Keratinocyte (primary cell): ENCODE results near the gene MYBPC1. TPM values are rescaled to one million over a fixed set of nuclear protein-coding genes. Genes with fewer than 3 reads are reported as not detected.

Experiments
- DNase-seq: peaks from one replicate; pipeline ENCODE4 v3.0.0-alpha.2; 2011; ENCODE audit warnings: low read depth, missing footprints, low spot score
- FAIRE-seq: peaks from 2 replicates; lab custom pipeline; 2011; peaks lifted over from hg19 to GRCh38; lab: Jason Lieb, UNC
- H2AFZ ChIP-seq: 2 replicates; pipeline ENCODE4 v1.6.0; 2012; ENCODE audit warnings: low read length, control low read depth, inconsistent platforms; ENCODE audit not compliant: control insufficient read depth
- H3K27ac ChIP-seq: 2 replicates; pipeline ENCODE4 v1.5.1; 2011; ENCODE audit warnings: low read length; ENCODE audit not compliant: control insufficient read depth, insufficient read depth
- H3K27me3 ChIP-seq: 3 replicates; pipeline ENCODE4 v1.6.0; 2011; ENCODE audit warnings: low read length; ENCODE audit not compliant: control insufficient read depth, insufficient read depth; ENCODE audit errors: extremely low read depth
- H3K36me3 ChIP-seq, 2 experiments: 2 replicates in 1 of 2; 3 replicates in 1 of 2; pipeline ENCODE4 v1.5.1; 2011; ENCODE audit warnings: low read length in 2 of 2, mild to moderate bottlenecking in 1 of 2; ENCODE audit not compliant: control insufficient read depth in 2 of 2, insufficient read depth in 2 of 2; ENCODE audit errors: extremely low read depth in 1 of 2
- H3K4me1 ChIP-seq: 3 replicates; pipeline ENCODE4 v1.5.1; 2011; ENCODE audit warnings: low read length; ENCODE audit not compliant: control insufficient read depth, insufficient read depth; ENCODE audit errors: extremely low read depth
- H3K4me2 ChIP-seq: 3 replicates; pipeline ENCODE4 v1.6.0; 2011; ENCODE audit warnings: low read depth, low read length; ENCODE audit not compliant: control insufficient read depth, insufficient read depth; ENCODE audit errors: extremely low read depth
- H3K4me3 ChIP-seq, 3 experiments: fragments of 200-600 bp in 1 of 3; sonication (generic) in 1 of 3; 2 replicates in 2 of 3; 3 replicates in 1 of 3; pipeline ENCODE4 v1.5.1; 2011 to 2016; ENCODE audit warnings: low read length in 3 of 3, mild to moderate bottlenecking in 3 of 3, control low read depth in 2 of 3, inconsistent platforms in 1 of 3, low read depth in 1 of 3, mixed read lengths in 1 of 3, mixed run types in 1 of 3, moderate library complexity in 1 of 3; ENCODE audit not compliant: control insufficient read depth in 2 of 3, insufficient read depth in 2 of 3; ENCODE audit errors: extremely low read depth in 1 of 3
- H3K79me2 ChIP-seq: 2 replicates; pipeline ENCODE4 v1.6.0; 2012; ENCODE audit warnings: low read length; ENCODE audit not compliant: control insufficient read depth, insufficient read depth
- H3K9ac ChIP-seq: 3 replicates; pipeline ENCODE4 v1.6.0; 2011; ENCODE audit warnings: low read length; ENCODE audit not compliant: control insufficient read depth, insufficient read depth; ENCODE audit errors: extremely low read depth
- H3K9me1 ChIP-seq: 3 replicates; pipeline ENCODE4 v1.6.0; 2011; ENCODE audit warnings: low read length; ENCODE audit not compliant: control insufficient read depth, insufficient read depth; ENCODE audit errors: extremely low read depth
- H3K9me3 ChIP-seq: 2 replicates; pipeline ENCODE4 v1.5.1; 2012; ENCODE audit warnings: low read depth, low read length; ENCODE audit not compliant: control insufficient read depth
- H4K20me1 ChIP-seq: 3 replicates; pipeline ENCODE4 v1.6.0; 2011; ENCODE audit warnings: low read length; ENCODE audit not compliant: control insufficient read depth, insufficient read depth; ENCODE audit errors: extremely low read depth
- EZH2 ChIP-seq: IDR thresholded peaks from one replicate; pipeline ENCODE4 v1.6.1; 2012; ENCODE audit warnings: inconsistent platforms, mild to moderate bottlenecking, low read length, moderate library complexity
- dilution Hi-C: fragments of 300-500 bp; cut with MboI; formaldehyde crosslinking; loops from one replicate; pipeline ENCODE4 v1.7.0; 2020; ENCODE audit warnings: low sequenced_read_pairs; ENCODE audit not compliant: extremely low pct_ligation_motif_present
- polyA plus RNA-seq, 5 experiments: library from polyadenylated mRNA; depleted of rRNA in 3 of 5; stranded (reverse) in 3 of 5; stranded (forward) in 1 of 5; unstranded in 1 of 5; fragments of >200 nt; gene quantifications; 1 replicate in 1 of 5; 2 replicates in 3 of 5; 3 replicates in 1 of 5; pipeline versions ENCODE4 v1.2.1 to v1.2.3, GENCODE V29; 2011 to 2012; ENCODE audit warnings: missing spikeins in 2 of 5, low read depth in 1 of 5, low replicate concordance in 1 of 5
- TF ChIP-seq, protein P1 (sequence below), 3 experiments: IDR thresholded peaks in 1 of 3; conservative IDR thresholded peaks in 1 of 3; optimal IDR thresholded peaks in 1 of 3; 2 replicates in 2 of 3; 3 replicates in 1 of 3; pipeline versions ENCODE3 to v1.5.1; 2011; ENCODE audit warnings: low read length in 3 of 3, mild to moderate bottlenecking in 3 of 3, moderate library complexity in 2 of 3, control low read depth in 1 of 3, inconsistent platforms in 1 of 3; ENCODE audit not compliant: insufficient read depth in 2 of 3; ENCODE audit errors: extremely low read depth in 1 of 3

The MYBPC1 gene
- polyA plus RNA-seq, 1 donor (not counting 4 experiments of a cell fraction or from before 2014, with no cell fraction given) = not detected

DNA sequence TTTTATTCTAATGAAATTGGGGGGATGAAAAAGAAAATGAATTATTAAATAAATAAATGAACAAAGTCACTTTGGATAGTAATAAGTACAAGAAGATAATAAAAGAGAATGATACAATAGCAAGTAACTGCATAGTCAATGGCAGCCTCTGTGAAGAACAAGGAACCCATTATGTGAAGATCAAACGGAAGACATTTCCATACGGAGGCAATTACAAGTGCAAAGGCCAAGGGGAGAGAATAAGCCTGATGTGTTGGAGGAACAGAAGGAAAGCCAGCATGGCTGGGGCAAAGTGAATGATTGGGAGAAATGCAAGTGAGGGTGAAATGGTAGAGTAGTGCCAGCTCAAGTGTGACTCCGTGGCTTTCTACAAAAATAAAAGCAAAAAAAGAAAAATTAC lies 58.7 kb downstream of the MYBPC1 start:
- Histone ChIP-seq H3K79me2 (no peaks in the 10 kb centered on the region), H3K27ac (no peak overlapping the region), H3K9me1 (no peaks in the 10 kb centered on the region), H3K27me3 (no peaks in the 10 kb centered on the region), H3K4me2 (no peak overlapping the region), H3K4me3 (no peak overlapping the region), H3K9me3 (no peaks in the 10 kb centered on the region), H2AFZ (no peak overlapping the region), H3K4me1 (no peaks in the 10 kb centered on the region), H3K9ac (no peak overlapping the region), H4K20me1 (no peaks in the 10 kb centered on the region), H3K36me3 (no peaks in the 10 kb centered on the region)
- FAIRE-seq = no peak
- DNase-seq = no peak
- TF ChIP-seq EZH2 = no peak
- TF ChIP-seq, protein P1, sequence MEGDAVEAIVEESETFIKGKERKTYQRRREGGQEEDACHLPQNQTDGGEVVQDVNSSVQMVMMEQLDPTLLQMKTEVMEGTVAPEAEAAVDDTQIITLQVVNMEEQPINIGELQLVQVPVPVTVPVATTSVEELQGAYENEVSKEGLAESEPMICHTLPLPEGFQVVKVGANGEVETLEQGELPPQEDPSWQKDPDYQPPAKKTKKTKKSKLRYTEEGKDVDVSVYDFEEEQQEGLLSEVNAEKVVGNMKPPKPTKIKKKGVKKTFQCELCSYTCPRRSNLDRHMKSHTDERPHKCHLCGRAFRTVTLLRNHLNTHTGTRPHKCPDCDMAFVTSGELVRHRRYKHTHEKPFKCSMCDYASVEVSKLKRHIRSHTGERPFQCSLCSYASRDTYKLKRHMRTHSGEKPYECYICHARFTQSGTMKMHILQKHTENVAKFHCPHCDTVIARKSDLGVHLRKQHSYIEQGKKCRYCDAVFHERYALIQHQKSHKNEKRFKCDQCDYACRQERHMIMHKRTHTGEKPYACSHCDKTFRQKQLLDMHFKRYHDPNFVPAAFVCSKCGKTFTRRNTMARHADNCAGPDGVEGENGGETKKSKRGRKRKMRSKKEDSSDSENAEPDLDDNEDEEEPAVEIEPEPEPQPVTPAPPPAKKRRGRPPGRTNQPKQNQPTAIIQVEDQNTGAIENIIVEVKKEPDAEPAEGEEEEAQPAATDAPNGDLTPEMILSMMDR (optimal IDR thresholded peaks at IDR 0.05 in 1 of 3, IDR thresholded peaks at IDR 0.05 in 1 of 3, conservative IDR thresholded peaks at IDR 0.05 in 1 of 3; ENCODE audit: extremely low read depth in 1 of 3, insufficient read depth in 2 of 3, low read length in 3 of 3) = no peak
- dilution Hi-C loops = no loop called here

DNA sequence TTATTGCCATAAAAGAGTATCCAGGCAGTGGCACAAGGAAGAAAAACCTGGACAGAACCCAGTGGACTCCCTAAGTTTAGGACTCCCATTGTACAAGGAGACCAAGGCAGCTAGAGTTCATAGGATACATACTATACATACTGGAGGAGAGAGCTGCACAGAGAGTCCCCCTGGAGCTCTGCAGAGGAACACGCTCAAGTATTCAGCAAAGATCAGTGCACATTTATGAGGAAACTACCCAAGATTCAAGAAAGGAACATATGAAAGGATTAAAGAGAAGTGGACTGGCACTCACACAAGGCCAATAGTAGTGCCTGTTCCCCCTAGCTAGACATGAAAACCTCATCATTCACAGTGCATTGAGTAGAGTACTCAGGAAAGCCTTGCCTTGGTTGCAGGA lies 59.7 kb downstream of the MYBPC1 start:
- no peaks in the 10 kb centered on the region for H4K20me1 ChIP-seq
- no peak overlapping the region for H2AFZ ChIP-seq
- FAIRE-seq (no peak), DNase-seq (no peak)
- no peak overlapping the region for H3K27ac ChIP-seq
- H3K4me1 ChIP-seq = no peaks in the 10 kb centered on the region
- dilution Hi-C loops = no loop called here
- H3K9me1 ChIP-seq = no peaks in the 10 kb centered on the region
- no peaks in the 10 kb centered on the region for H3K9me3 ChIP-seq
- no peaks in the 10 kb centered on the region for H3K79me2 ChIP-seq
- H3K4me2 ChIP-seq = no peak overlapping the region
- no peak for TF ChIP-seq EZH2
- TF ChIP-seq, protein P1 (optimal IDR thresholded peaks at IDR 0.05 in 1 of 3, IDR thresholded peaks at IDR 0.05 in 1 of 3, conservative IDR thresholded peaks at IDR 0.05 in 1 of 3; ENCODE audit: extremely low read depth in 1 of 3, insufficient read depth in 2 of 3, low read length in 3 of 3) = no peak
- H3K36me3 ChIP-seq = no peaks in the 10 kb centered on the region
- H3K4me3 ChIP-seq = no peak overlapping the region
- H3K9ac ChIP-seq = no peak overlapping the region
- no peaks in the 10 kb centered on the region for H3K27me3 ChIP-seq
